Mesenchymal stem cell (in vitro differentiated cells and primary cell): ENCODE measurements around the gene APEX2.

Experiments used
- DNase-seq: peaks from one replicate; pipeline ENCODE4 v3.0.0-alpha.2; 2013
- H2AFZ ChIP-seq: one replicate; pipeline ENCODE4 v1.6.1; 2013; ENCODE audit warnings: low read depth, mild to moderate bottlenecking, control low read depth, inconsistent platforms, low read length, moderate library complexity
- H2AK5ac ChIP-seq: 2 replicates; pipeline ENCODE4 v1.6.1; 2013; ENCODE audit warnings: low read length, moderate library complexity, mild to moderate bottlenecking, inconsistent platforms; ENCODE audit not compliant: severe bottlenecking
- H2BK120ac ChIP-seq: one replicate; pipeline ENCODE4 v1.6.1; 2013; ENCODE audit warnings: low read depth, mild to moderate bottlenecking, inconsistent platforms, low read length, moderate library complexity
- H2BK12ac ChIP-seq, 2 experiments: one replicate each; pipeline ENCODE4 v1.6.1; 2013; ENCODE audit warnings: inconsistent platforms in 2 of 2, low read length in 2 of 2, mild to moderate bottlenecking in 2 of 2, moderate library complexity in 2 of 2, control low read depth in 1 of 2
- H2BK15ac ChIP-seq: one replicate; pipeline ENCODE4 v1.6.1; 2013; ENCODE audit warnings: mild to moderate bottlenecking, low read depth, inconsistent platforms; ENCODE audit not compliant: poor library complexity, severe bottlenecking
- H2BK5ac ChIP-seq: 2 replicates; pipeline ENCODE4 v1.6.1; 2013; ENCODE audit warnings: low read depth, mild to moderate bottlenecking, low read length, control low read depth, inconsistent platforms; ENCODE audit not compliant: poor library complexity, severe bottlenecking
- H3K14ac ChIP-seq, 2 experiments: one replicate each; pipeline ENCODE4 v1.6.1; 2013; ENCODE audit warnings: inconsistent platforms in 2 of 2, low read length in 2 of 2, control low read depth in 1 of 2, mild to moderate bottlenecking in 1 of 2, moderate library complexity in 1 of 2
- H3K18ac ChIP-seq, 2 experiments: one replicate each; pipeline ENCODE4 v1.6.1; 2013; ENCODE audit warnings: inconsistent platforms in 2 of 2, low read length in 2 of 2, control low read depth in 1 of 2, low read depth in 1 of 2, mild to moderate bottlenecking in 1 of 2
- H3K23ac ChIP-seq, 2 experiments: one replicate each; pipeline ENCODE4 v1.6.1; 2013; ENCODE audit warnings: inconsistent platforms in 2 of 2, low read length in 2 of 2, mild to moderate bottlenecking in 2 of 2, moderate library complexity in 2 of 2, control low read depth in 1 of 2
- H3K27ac ChIP-seq: 2 replicates; pipeline ENCODE4 v1.5.1; 2013; ENCODE audit warnings: mild to moderate bottlenecking, moderate library complexity, low read length, control low read depth, inconsistent platforms; ENCODE audit not compliant: poor library complexity, severe bottlenecking
- H3K27me3 ChIP-seq, 2 experiments: 2 replicates each; pipeline versions ENCODE4 v1.6.1 to v1.7.0; 2013; ENCODE audit warnings: low read length in 2 of 2, mild to moderate bottlenecking in 2 of 2, moderate library complexity in 2 of 2, control low read depth in 1 of 2, inconsistent platforms in 1 of 2; ENCODE audit not compliant: control insufficient read depth in 1 of 2, insufficient read depth in 1 of 2
- H3K36me3 ChIP-seq, 2 experiments: 2 replicates each; pipeline versions ENCODE4 v1.6.1 to v1.7.0; 2013; ENCODE audit warnings: low read length in 2 of 2, control low read depth in 1 of 2, inconsistent platforms in 1 of 2, low read depth in 1 of 2, mild to moderate bottlenecking in 1 of 2; ENCODE audit not compliant: insufficient read depth in 2 of 2, control insufficient read depth in 1 of 2
- H3K4ac ChIP-seq, 2 experiments: one replicate each; pipeline ENCODE4 v1.6.1; 2013; ENCODE audit warnings: inconsistent platforms in 2 of 2, low read length in 2 of 2, mild to moderate bottlenecking in 2 of 2, moderate library complexity in 2 of 2, control low read depth in 1 of 2, low read depth in 1 of 2
- H3K4me1 ChIP-seq: 2 replicates; pipeline ENCODE4 v1.6.1; 2013; ENCODE audit warnings: low read depth, low read length, control low read depth; ENCODE audit not compliant: control insufficient read depth, insufficient read depth
- H3K4me2 ChIP-seq: 2 replicates; pipeline ENCODE4 v1.6.1; 2013; ENCODE audit warnings: low read length, mild to moderate bottlenecking, inconsistent platforms; ENCODE audit not compliant: poor library complexity, severe bottlenecking
- H3K4me3 ChIP-seq, 2 experiments: 2 replicates each; pipeline versions ENCODE4 v1.5.1 to v1.7.0; 2013; ENCODE audit warnings: low read length in 2 of 2, mild to moderate bottlenecking in 2 of 2, control low read depth in 1 of 2, low read depth in 1 of 2; ENCODE audit not compliant: insufficient read depth in 1 of 2
- H3K79me1 ChIP-seq: replicated peaks from 2 replicates; pipeline ENCODE4 v1.6.1; 2013; ENCODE audit warnings: mild to moderate bottlenecking, control low read depth, low read length, inconsistent platforms; ENCODE audit not compliant: poor library complexity, severe bottlenecking
- H3K9ac ChIP-seq: 2 replicates; pipeline ENCODE4 v1.7.0; 2013; ENCODE audit warnings: mild to moderate bottlenecking, low read length, moderate library complexity
- H3K9me3 ChIP-seq: 2 replicates; pipeline ENCODE4 v1.7.0; 2013; ENCODE audit warnings: mild to moderate bottlenecking, low read length; ENCODE audit not compliant: control insufficient read depth
- H4K8ac ChIP-seq: one replicate; pipeline ENCODE4 v1.6.1; 2013; ENCODE audit warnings: inconsistent platforms, mild to moderate bottlenecking, low read length, moderate library complexity
- H4K91ac ChIP-seq: one replicate; pipeline ENCODE4 v1.6.1; 2013; ENCODE audit warnings: mild to moderate bottlenecking, low read length, inconsistent platforms
- WGBS: methylation state at CpG from one replicate; pipeline ENCODE4 v1.1.7; 2013; ENCODE audit warnings: mixed read lengths; 5-methylcytosine and 5-hydroxymethylcytosine counted together

The APEX2 gene

GRCh38 chrX:55028040-55028439, 27.9 kb downstream of the APEX2 start:
- 72% methylated on average over 2 of the region's 4 CpGs for WGBS
- no peaks in the 10 kb centered on the region for H3K36me3 ChIP-seq

DNA sequence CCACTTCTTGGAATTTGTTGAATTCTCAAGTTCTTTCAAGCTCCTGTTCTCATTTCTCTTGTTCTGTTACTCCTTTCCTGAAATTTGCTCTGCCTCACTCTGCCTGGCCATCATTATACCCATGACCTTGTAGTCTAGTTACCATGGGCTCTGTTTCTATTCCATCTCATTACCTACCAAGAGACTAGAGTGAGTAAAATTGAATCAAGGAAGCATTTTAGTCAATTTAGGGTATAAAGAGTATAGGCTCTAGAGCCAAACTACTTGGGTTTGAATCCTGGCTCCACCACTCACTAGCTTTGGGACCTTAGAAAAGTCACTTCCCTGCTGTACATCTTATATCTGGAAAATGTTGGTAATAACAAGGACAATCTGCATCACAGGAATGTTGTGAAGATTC, 28.4 kb downstream of the APEX2 start:
- no peaks in the 10 kb centered on the region for H3K36me3 ChIP-seq
- H3K23ac ChIP-seq, result no peak overlapping the region
- H3K4me3 ChIP-seq, result no peak overlapping the region
- no peak overlapping the region for H3K4ac ChIP-seq
- H3K18ac ChIP-seq, result no peak overlapping the region
- no peak overlapping the region for H2BK15ac ChIP-seq
- no peak overlapping the region for H2AK5ac ChIP-seq
- no peak overlapping the region for H3K9ac ChIP-seq
- no peaks in the 10 kb centered on the region for H3K9me3 ChIP-seq
- H3K4me1 ChIP-seq, result no peaks in the 10 kb centered on the region
- no peak overlapping the region for H4K91ac ChIP-seq
- H3K79me1 ChIP-seq, result no peaks in the 10 kb centered on the region
- H3K27ac ChIP-seq, result no peak overlapping the region
- H3K27me3 ChIP-seq, result peaks cover 0 to 50% of the 10 kb centered on the region in 2 experiments
- no peak overlapping the region for H4K8ac ChIP-seq
- H3K14ac ChIP-seq, result no peak overlapping the region
- H2BK120ac ChIP-seq, result no peak overlapping the region
- H2BK5ac ChIP-seq, result no peak overlapping the region
- H3K4me2 ChIP-seq, result no peak overlapping the region
- no peak overlapping the region for H2AFZ ChIP-seq
- DNase-seq, result no peak
- no peak overlapping the region for H2BK12ac ChIP-seq

More at GRCh38 chrX:55028040-55028439, 27.9 kb downstream of the APEX2 start:
- Histone ChIP-seq H3K4me1 (no peaks in the 10 kb centered on the region), H3K79me1 (no peaks in the 10 kb centered on the region), H3K4me3 (no peak overlapping the region), H2AK5ac (no peak overlapping the region), H3K27ac (no peak overlapping the region), H4K8ac (no peak overlapping the region), H2BK120ac (no peak overlapping the region), H4K91ac (no peak overlapping the region), H2BK15ac (no peak overlapping the region), H3K18ac (no peak overlapping the region), H3K9ac (no peak overlapping the region), H3K4me2 (no peak overlapping the region), H3K23ac (no peak overlapping the region), H3K27me3 (peaks cover 0 to 44% of the 10 kb centered on the region in 2 experiments), H3K14ac (no peak overlapping the region), H2BK5ac (no peak overlapping the region), H2AFZ (no peak overlapping the region), H2BK12ac (no peak overlapping the region), H3K4ac (no peak overlapping the region), H3K9me3 (no peaks in the 10 kb centered on the region)
- DNase-seq, result no peak

DNA sequence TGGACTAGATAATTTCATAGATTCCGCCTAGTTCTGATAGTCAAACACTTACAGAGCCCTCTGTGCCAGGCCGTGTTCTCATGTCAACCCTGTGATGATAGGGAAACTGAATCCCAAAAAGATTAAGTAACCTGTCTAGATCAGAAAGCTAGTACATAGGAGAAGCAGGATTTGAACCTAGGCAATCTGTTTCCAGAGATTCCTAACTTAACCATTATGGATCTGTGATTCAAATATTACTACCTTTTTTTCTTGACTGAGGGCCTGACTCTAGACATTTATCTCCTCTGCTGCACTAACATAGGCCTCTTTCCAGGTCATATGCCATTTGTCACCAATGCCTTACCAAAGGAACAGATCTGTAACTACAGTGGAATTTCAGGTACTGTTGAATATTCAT, 29.1 kb downstream of the APEX2 start:
- H2BK5ac ChIP-seq, result no peak overlapping the region
- H2BK120ac ChIP-seq, result no peak overlapping the region
- no CpG with 5 or more reads among the region's 2 CpGs for WGBS
- H3K9me3 ChIP-seq, result no peaks in the 10 kb centered on the region
- H3K4me2 ChIP-seq, result no peak overlapping the region
- no peak overlapping the region for H3K23ac ChIP-seq
- no peak overlapping the region for H3K18ac ChIP-seq
- H3K27me3 ChIP-seq, result peaks cover 0 to 48% of the 10 kb centered on the region in 2 experiments
- no peak overlapping the region for H4K91ac ChIP-seq
- no peak for DNase-seq
- no peak overlapping the region for H3K9ac ChIP-seq
- H4K8ac ChIP-seq, result no peak overlapping the region
- H3K4me1 ChIP-seq, result no peaks in the 10 kb centered on the region
- no peak overlapping the region for H2AK5ac ChIP-seq
- H3K14ac ChIP-seq, result no peak overlapping the region
- no peak overlapping the region for H3K4ac ChIP-seq
- no peak overlapping the region for H3K4me3 ChIP-seq
- no peaks in the 10 kb centered on the region for H3K36me3 ChIP-seq
- H3K27ac ChIP-seq, result no peak overlapping the region
- H2BK12ac ChIP-seq, result no peak overlapping the region
- no peaks in the 10 kb centered on the region for H3K79me1 ChIP-seq
- no peak overlapping the region for H2BK15ac ChIP-seq
- H2AFZ ChIP-seq, result no peak overlapping the region

DNA sequence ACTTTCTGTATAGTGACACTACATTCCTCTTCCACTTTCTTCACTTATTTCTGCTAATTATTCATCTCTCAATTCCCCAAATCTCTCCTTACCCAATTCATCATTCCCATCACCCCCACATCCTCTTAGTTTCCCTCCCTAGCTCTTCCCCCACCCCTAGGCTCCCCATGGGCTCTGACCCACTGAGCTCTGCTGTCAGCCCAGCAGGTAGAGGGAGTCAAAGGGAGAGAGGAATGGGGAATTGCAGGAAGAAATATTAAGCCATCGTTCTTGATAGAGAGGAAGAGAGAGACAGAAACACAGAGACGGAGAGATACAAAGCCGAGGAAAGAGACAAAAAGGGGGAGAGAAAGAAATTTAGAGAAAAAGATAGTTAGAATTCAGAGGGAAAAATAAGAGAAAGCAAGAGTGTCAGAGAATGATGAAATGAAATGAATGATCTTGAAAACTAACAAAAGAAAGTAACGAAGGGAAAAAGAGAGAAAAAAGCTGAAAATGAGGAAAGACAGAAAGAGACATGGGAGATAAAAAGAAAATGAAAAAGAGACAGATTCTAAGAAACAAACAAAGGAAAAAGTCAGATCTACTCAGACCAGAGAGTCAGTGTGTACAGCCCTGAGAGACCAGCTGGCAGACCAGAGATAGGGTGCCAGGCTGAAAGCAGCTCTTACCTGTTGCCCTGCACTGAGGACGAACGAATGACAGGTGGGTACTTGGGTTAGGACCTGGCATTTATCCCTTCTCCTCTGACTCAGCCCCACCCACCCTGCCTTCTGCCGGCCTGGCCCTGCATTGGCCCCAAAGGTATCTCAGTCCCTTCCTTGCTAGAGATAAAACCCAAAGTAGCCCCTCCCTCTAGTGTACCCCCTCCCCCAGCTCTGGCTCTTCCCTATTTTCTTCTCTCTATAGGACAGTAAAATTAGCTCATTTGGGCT, 30.4 kb downstream of the APEX2 start, which contains the start of gene ALAS2:
TSS of gene ALAS2 (minus strand) at position 707 of the 935 bp plus-strand sequence. CDS start 4,977 bp downstream, outside the sequence.
- Histone ChIP-seq H2AFZ (no peak within 1 kb of the TSS), H3K27ac (no peak within 1 kb of the TSS), H4K91ac (no peak within 1 kb of the TSS), H3K4me2 (no peak within 1 kb of the TSS), H3K27me3 (peaks cover 0 to 38% of the 10 kb centered on the region in 2 experiments), H3K14ac (no peak within 1 kb of the TSS), H3K79me1 (no peaks in the 10 kb centered on the region), H3K4ac (no peak within 1 kb of the TSS), H2BK120ac (no peak within 1 kb of the TSS), H3K23ac (no peak within 1 kb of the TSS), H3K4me1 (no peaks in the 10 kb centered on the region), H2AK5ac (no peak within 1 kb of the TSS), H3K18ac (no peak within 1 kb of the TSS), H2BK12ac (no peak within 1 kb of the TSS), H3K4me3 (no peak within 1 kb of the TSS), H3K9me3 (peaks cover 7% of the 10 kb centered on the region), H4K8ac (no peak within 1 kb of the TSS), H3K36me3 (no peaks in the 10 kb centered on the region), H3K9ac (no peak within 1 kb of the TSS), H2BK5ac (no peak within 1 kb of the TSS), H2BK15ac (no peak within 1 kb of the TSS)
- 77% methylated on average over 7 of the region's 7 CpGs for WGBS
- DNase-seq, result no peak
